GM12878 (cell line): ENCODE results near the gene COG4. TPM values are rescaled to one million over a fixed set of nuclear protein-coding genes. Genes with fewer than 3 reads are reported as not detected.

Experiments used
- ATAC-seq: fragments of 200-7000 bp; cut with Tn5 transposase; 3 replicates; pipeline ENCODE4 v1.9.1; 2020; ENCODE audit warnings: mild to moderate bottlenecking, moderate library complexity
- BruUV-seq: library from RNA; stranded (reverse); fragments of 400-500 nt; replicated peaks from 2 replicates; lab custom pipeline; 2021; lab: Mats Ljungman, UMichigan
- CTCF ChIA-PET: fragments of 300-600 bp; sonication (Branson Sonifier 250); formaldehyde crosslinking; extraction: SDS; loops from one replicate; lab custom pipeline; 2021; ENCODE audit warnings: inconsistent platforms; lab: Yijun Ruan, JAX
- POLR2A ChIA-PET: fragments of 350-600 bp; formaldehyde crosslinking; extraction: SDS; loops from one replicate; lab custom pipeline; 2021; ENCODE audit warnings: inconsistent platforms; lab: Charles Lee
- RAD21 ChIA-PET: fragments of 300-600 bp; sonication (Branson Sonifier 250); formaldehyde crosslinking; loops from one replicate; lab custom pipeline; 2023; ENCODE audit warnings: antibody characterized with exemption; ENCODE audit not compliant: unreplicated experiment; lab: Charles Lee
- SMC1A ChIA-PET: fragments of 300-600 bp; sonication (Branson Sonifier 250); formaldehyde crosslinking; loops from one replicate; lab custom pipeline; 2023; ENCODE audit not compliant: unreplicated experiment, uncharacterized antibody; lab: Charles Lee
- DNase-seq: peaks from one replicate; pipeline ENCODE4 v3.0.0-alpha.2; 2011; ENCODE audit warnings: low read depth, low spot score
- FAIRE-seq: peaks from 3 replicates; lab custom pipeline; 2011; peaks lifted over from hg19 to GRCh38; lab: Jason Lieb, UNC
- H2AFZ ChIP-seq: 2 replicates; pipeline ENCODE4 v1.6.0; 2011; ENCODE audit warnings: low read depth, low read length, control low read depth; ENCODE audit not compliant: control insufficient read depth
- H3K27ac ChIP-seq: 2 replicates; pipeline ENCODE4 v1.5.1; 2011; ENCODE audit warnings: control low read depth; ENCODE audit not compliant: control insufficient read depth, insufficient read depth
- H3K27me3 ChIP-seq, 2 experiments: replicated peaks in 1 of 2; 2 replicates each; pipeline versions ENCODE4 v1.6.0 to v1.6.1; 2011; ENCODE audit warnings: low read length in 1 of 2; ENCODE audit not compliant: control insufficient read depth in 2 of 2, insufficient read depth in 2 of 2
- H3K36me3 ChIP-seq, 2 experiments: 2 replicates each; pipeline ENCODE4 v1.5.1; 2011; ENCODE audit warnings: low read length in 1 of 2; ENCODE audit not compliant: control insufficient read depth in 2 of 2, insufficient read depth in 2 of 2
- H3K4me1 ChIP-seq: 2 replicates; pipeline ENCODE4 v1.6.1; 2011; ENCODE audit warnings: mild to moderate bottlenecking, low read length, moderate library complexity, mixed read lengths; ENCODE audit not compliant: control insufficient read depth, insufficient read depth
- H3K4me2 ChIP-seq: 2 replicates; pipeline ENCODE4 v1.6.0; 2011; ENCODE audit warnings: control low read depth; ENCODE audit not compliant: control insufficient read depth, insufficient read depth
- H3K4me3 ChIP-seq: fragments of 200-600 bp; sonication (generic); 2 replicates; pipeline ENCODE4 v1.5.1; 2016
- H3K79me2 ChIP-seq: 2 replicates; pipeline ENCODE4 v1.6.0; 2011; ENCODE audit warnings: low read length; ENCODE audit not compliant: control insufficient read depth, insufficient read depth
- H3K9ac ChIP-seq: 2 replicates; pipeline ENCODE4 v1.8.0; 2011; ENCODE audit warnings: low read length, control low read depth, mixed read lengths; ENCODE audit not compliant: control insufficient read depth, insufficient read depth
- H3K9me3 ChIP-seq: replicated peaks from 3 replicates; pipeline ENCODE4 v1.5.1; 2011; ENCODE audit warnings: mild to moderate bottlenecking, low read length; ENCODE audit not compliant: control insufficient read depth, insufficient read depth
- H4K20me1 ChIP-seq: 2 replicates; pipeline ENCODE4 v1.6.0; 2011; ENCODE audit not compliant: control insufficient read depth, insufficient read depth
- ASH2L ChIP-seq: fragments of 300-600, 200-600 bp; sonication (generic); IDR thresholded peaks from 2 replicates; pipeline ENCODE4 v1.6.1; 2017; ENCODE audit warnings: low read depth, mild to moderate bottlenecking, borderline replicate concordance
- CREM ChIP-seq: IDR thresholded peaks from 2 replicates; pipeline ENCODE4 v1.6.1; 2014; ENCODE audit warnings: antibody characterized with exemption, low read depth
- HDAC6 ChIP-seq: fragments of 200-600 bp; sonication (generic); IDR thresholded peaks from one replicate; pipeline ENCODE4 v1.8.0; 2017; ENCODE audit warnings: antibody characterized with exemption; ENCODE audit not compliant: unreplicated experiment
- JUNB ChIP-seq: IDR thresholded peaks from 2 replicates; pipeline ENCODE4 v1.6.1; 2016; ENCODE audit warnings: antibody characterized with exemption, mild to moderate bottlenecking
- MYC ChIP-seq: IDR thresholded peaks from 2 replicates; pipeline ENCODE4 v1.6.1; 2011; ENCODE audit warnings: mild to moderate bottlenecking, low read length, moderate library complexity, inconsistent platforms; ENCODE audit not compliant: insufficient read depth, insufficient replicate concordance, insufficient read length, severe bottlenecking
- NBN ChIP-seq: fragments of 450-650 bp; IDR thresholded peaks from 2 replicates; pipeline ENCODE4 v1.6.1; 2016
- RAD51 ChIP-seq: fragments of 450-650 bp; IDR thresholded peaks from 2 replicates; pipeline ENCODE4 v1.6.1; 2016; ENCODE audit warnings: moderate library complexity, mild to moderate bottlenecking, inconsistent platforms
- RUNX3 ChIP-seq: IDR thresholded peaks from 2 replicates; pipeline ENCODE4 v1.6.1; 2012; ENCODE audit warnings: low read length, inconsistent platforms
- STAT1 ChIP-seq: fragments of 450-650 bp; conservative IDR thresholded peaks from 2 replicates; pipeline ENCODE4 v1.6.1; 2014; ENCODE audit warnings: antibody characterized with exemption, mild to moderate bottlenecking
- STAT3 ChIP-seq: IDR thresholded peaks from 2 replicates; pipeline ENCODE4 v1.6.1; 2011; ENCODE audit warnings: low read depth, low read length, improper control_type of control experiment
- TCF3 ChIP-seq: IDR thresholded peaks from 2 replicates; pipeline ENCODE4 v1.6.1; 2012; ENCODE audit warnings: low read depth, mild to moderate bottlenecking, low read length, borderline replicate concordance; ENCODE audit not compliant: insufficient read depth
- WGBS: methylation state at CpG from one replicate; pipeline ENCODE4 v1.1.6; 2016; ENCODE audit warnings: low lambda C conversion rate; ENCODE audit not compliant: insufficient replicate concordance, insufficient coverage; ENCODE audit errors: missing lambda C conversion rate; 5-methylcytosine and 5-hydroxymethylcytosine counted together
- in situ Hi-C: fragments of 300-500 bp; cut with MboI; formaldehyde crosslinking; loops from 9 replicates; pipeline ENCODE4 v1.14.3; 2018; ENCODE audit warnings: mixed read lengths
- intact Hi-C: fragments of 100-400 bp; cut with micrococcal nuclease; formaldehyde crosslinking; loops from one replicate; pipeline ENCODE4 v1.14.2; 2022; ENCODE audit not compliant: unreplicated experiment
- polyA plus RNA-seq, 11 experiments: library from polyadenylated mRNA; depleted of rRNA in 4 of 11; unstranded in 6 of 11; stranded (reverse) in 5 of 11; fragments of >200 nt; fragmentation: Nextera tagmentation in 4 of 11; fragmentation: Illumina TruSeq in 1 of 11; extraction: Ambion mirVana in 4 of 11; extraction: Trizol in 1 of 11; gene quantifications; 1 replicate in 1 of 11; 2 replicates in 10 of 11; pipeline versions ENCODE4 v1.2.1 to v1.2.3, GENCODE V29; 2011 to 2016; ENCODE audit warnings: inconsistent platforms in 2 of 11, missing spikeins in 2 of 11, low read depth in 1 of 11
- total RNA-seq, 4 experiments: library from RNA; depleted of rRNA in 3 of 4; stranded (reverse); fragments of >200 nt in 3 of 4; fragmentation: Illumina TruSeq in 1 of 4; extraction: Trizol in 1 of 4; gene quantifications; 2 replicates each; pipeline versions ENCODE4 v1.2.1 to v1.2.3, GENCODE V29; 2013 to 2021
- TF ChIP-seq, protein P1 (sequence below): fragments of 450-650 bp; IDR thresholded peaks from 2 replicates; pipeline ENCODE4 v1.6.1; 2017; ENCODE audit warnings: antibody characterized with exemption, mild to moderate bottlenecking, moderate library complexity
- TF ChIP-seq, protein P2 (sequence below): fragments of 450-650 bp; IDR thresholded peaks from 2 replicates; pipeline ENCODE4 v1.6.1; 2014; ENCODE audit warnings: mild to moderate bottlenecking

The COG4 gene
- total and polyA plus RNA-seq, 10 of the 15 experiments (the other 5 are each of a cell fraction or from before 2014, with no cell fraction given) = 7.0 to 57.7 (median 33.0) TPM

DNA sequence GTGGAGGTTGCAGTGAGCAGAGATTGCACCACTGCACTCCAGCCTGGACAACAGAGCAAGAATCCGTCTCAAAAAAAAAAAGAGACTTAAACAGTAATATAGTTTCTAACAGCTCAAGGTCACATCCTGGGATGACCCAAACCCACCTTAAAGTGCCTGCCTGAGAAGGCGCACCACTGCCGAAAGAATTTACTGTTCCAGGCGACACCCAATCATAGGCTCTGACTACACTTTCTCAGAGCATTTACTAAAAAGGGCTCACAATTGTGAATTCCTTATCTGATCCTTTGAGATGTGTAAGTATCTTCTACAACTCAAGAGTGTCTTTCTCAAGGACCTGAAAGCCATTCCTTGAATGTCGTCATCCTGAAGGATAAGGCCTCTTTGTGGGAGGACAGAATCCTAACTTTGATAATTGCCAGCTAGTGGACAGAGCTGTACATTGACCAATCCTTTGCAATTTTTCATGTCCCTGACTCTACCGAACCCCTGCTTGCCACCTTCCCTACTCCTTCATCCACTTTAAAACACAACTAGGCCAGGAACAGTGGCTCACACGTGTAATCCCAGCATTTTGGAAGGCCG lies 81.9 kb downstream of the COG4 start (continued):
- no peak for TF ChIP-seq MYC
- no peak for TF ChIP-seq NBN
- TF ChIP-seq, all 136 proteins: peak for 0

DNA sequence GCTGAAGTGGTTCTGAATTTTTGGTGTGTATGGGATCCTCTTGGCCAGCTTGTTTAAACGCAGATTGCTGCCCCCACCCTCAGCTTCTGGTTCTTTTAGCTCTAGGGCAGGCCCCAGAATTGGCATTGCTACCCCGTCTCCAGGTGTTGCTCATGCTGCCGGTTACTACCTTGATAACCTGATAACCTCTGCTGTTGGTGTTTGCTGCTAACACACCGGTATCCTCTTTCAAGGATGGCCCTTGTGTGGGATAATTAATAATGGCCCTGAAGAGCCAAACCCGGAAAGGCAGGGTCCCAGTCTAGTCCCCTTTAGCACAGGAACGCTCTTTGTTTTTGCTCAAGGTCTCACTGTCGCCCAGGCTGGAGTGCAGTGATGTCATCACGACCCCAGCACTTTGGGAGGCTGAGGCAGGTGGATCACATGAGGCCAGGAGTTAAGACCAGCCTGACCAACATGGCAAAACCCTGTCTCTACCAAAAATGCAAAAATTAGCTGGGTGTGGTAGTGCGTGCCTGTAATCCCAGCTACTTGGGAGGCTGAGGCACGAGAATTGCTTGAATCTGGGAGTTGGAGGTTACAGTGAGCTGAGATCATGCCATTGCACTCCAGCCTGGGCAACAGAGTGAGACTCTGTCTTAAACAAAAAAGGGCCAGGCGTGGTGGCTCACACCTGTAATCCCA lies 83.2 kb downstream of the COG4 start:
- in situ Hi-C loops = no loop called here
- peak overlapping the region; percentile 71; the same call in 1 of the 2 replicates for H3K9ac ChIP-seq
- SMC1A ChIA-PET = interaction anchor here (0.7 to 5.0 kb wide), 12 partner anchors 9 to 94 kb away, joined by 3 to 36 read pairs (median 4); partner anchors contain the start of genes DDX19A and FCSK

More for the DNA sequence above, 83.2 kb downstream of the COG4 start:
- ATAC-seq (no peak), DNase-seq (no peak), FAIRE-seq (no peak)
- H3K4me2 ChIP-seq = peak overlapping the region; percentile 96
- H4K20me1 ChIP-seq = no peaks in the 10 kb centered on the region
- no peaks in the 10 kb centered on the region for H3K36me3 ChIP-seq
- H3K4me1 ChIP-seq = peaks cover 10% of the 10 kb centered on the region
- no peak overlapping the region for H3K27ac ChIP-seq
- ChIA-PET CTCF (interaction anchor here (0.6 to 4.0 kb wide), 4 partner anchors 15 to 60 kb away, joined by 3 to 25 read pairs (median 3); partner anchors contain the start of gene FCSK), POLR2A (interaction anchor here (0.6 to 4.3 kb wide), 7 partner anchors 13 to 82 kb away, joined by 3 to 30 read pairs (median 4); partner anchors contain the start of gene FCSK), RAD21 (interaction anchor here (0.7 to 2.8 kb wide), 10 partner anchors 11 to 83 kb away, joined by 3 to 30 read pairs (median 5); partner anchors contain the start of genes COG4 and FCSK)
- no peaks in the 10 kb centered on the region for H3K27me3 ChIP-seq
- no peaks in the 10 kb centered on the region for H3K9me3 ChIP-seq
- BruUV-seq = no TSS peak
- 83% methylated on average over 11 of the region's 11 CpGs for WGBS
- H3K4me3 ChIP-seq = peak overlapping the region; percentile 66; the same call in 1 of the 2 replicates
- peak overlapping the region; percentile 93 for H2AFZ ChIP-seq
- peaks cover 35% of the 10 kb centered on the region for H3K79me2 ChIP-seq
- intact Hi-C loops = no loop called here
- no peak for TF ChIP-seq ASH2L
- no peak for TF ChIP-seq JUNB
- no peak for TF ChIP-seq HDAC6
- TF ChIP-seq RUNX3 = no peak
- no peak for TF ChIP-seq STAT3
- no peak for TF ChIP-seq RAD51
- TF ChIP-seq CREM = no peak
- TF ChIP-seq, protein P1, sequence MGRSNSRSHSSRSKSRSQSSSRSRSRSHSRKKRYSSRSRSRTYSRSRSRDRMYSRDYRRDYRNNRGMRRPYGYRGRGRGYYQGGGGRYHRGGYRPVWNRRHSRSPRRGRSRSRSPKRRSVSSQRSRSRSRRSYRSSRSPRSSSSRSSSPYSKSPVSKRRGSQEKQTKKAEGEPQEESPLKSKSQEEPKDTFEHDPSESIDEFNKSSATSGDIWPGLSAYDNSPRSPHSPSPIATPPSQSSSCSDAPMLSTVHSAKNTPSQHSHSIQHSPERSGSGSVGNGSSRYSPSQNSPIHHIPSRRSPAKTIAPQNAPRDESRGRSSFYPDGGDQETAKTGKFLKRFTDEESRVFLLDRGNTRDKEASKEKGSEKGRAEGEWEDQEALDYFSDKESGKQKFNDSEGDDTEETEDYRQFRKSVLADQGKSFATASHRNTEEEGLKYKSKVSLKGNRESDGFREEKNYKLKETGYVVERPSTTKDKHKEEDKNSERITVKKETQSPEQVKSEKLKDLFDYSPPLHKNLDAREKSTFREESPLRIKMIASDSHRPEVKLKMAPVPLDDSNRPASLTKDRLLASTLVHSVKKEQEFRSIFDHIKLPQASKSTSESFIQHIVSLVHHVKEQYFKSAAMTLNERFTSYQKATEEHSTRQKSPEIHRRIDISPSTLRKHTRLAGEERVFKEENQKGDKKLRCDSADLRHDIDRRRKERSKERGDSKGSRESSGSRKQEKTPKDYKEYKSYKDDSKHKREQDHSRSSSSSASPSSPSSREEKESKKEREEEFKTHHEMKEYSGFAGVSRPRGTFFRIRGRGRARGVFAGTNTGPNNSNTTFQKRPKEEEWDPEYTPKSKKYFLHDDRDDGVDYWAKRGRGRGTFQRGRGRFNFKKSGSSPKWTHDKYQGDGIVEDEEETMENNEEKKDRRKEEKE = no peak
- TF ChIP-seq, protein P2, sequence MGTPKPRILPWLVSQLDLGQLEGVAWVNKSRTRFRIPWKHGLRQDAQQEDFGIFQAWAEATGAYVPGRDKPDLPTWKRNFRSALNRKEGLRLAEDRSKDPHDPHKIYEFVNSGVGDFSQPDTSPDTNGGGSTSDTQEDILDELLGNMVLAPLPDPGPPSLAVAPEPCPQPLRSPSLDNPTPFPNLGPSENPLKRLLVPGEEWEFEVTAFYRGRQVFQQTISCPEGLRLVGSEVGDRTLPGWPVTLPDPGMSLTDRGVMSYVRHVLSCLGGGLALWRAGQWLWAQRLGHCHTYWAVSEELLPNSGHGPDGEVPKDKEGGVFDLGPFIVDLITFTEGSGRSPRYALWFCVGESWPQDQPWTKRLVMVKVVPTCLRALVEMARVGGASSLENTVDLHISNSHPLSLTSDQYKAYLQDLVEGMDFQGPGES = no peak
- no peak for TF ChIP-seq TCF3
- no peak for TF ChIP-seq STAT1
- TF ChIP-seq, all 136 proteins: peak for 0
